Activated CD4-positive, alpha-beta memory T cell treated with anti-CD3 and anti-CD28 coated beads for 36 hours (primary cell): ENCODE results near the gene DNMBP. TPM values are rescaled to one million over a fixed set of nuclear protein-coding genes. Genes with fewer than 3 reads are reported as not detected.
"Not testable (repeated sequence)": the region's sequence is repeated elsewhere in the genome, so short reads cannot be mapped to it uniquely, and the experiment has no call there.

Source experiments
- CTCF ChIA-PET: fragments of 350-600 bp; sonication (Branson Sonifier 250); formaldehyde crosslinking; loops from one replicate; lab custom pipeline; 2021; ENCODE audit warnings: antibody characterized with exemption, inconsistent platforms; lab: Charles Lee
- POLR2A ChIA-PET: fragments of 350-600 bp; sonication (Branson Sonifier 250); formaldehyde crosslinking; loops from one replicate; lab custom pipeline; 2021; ENCODE audit warnings: antibody characterized with exemption; lab: Charles Lee
- DNase-seq: peaks from one replicate; pipeline ENCODE4 v3.0.0-alpha.2; 2020
- H3K27ac Mint-ChIP-seq: one replicate; pipeline ENCODE4 v1.8.0; 2021; ENCODE audit warnings: mixed read lengths
- H3K27me3 Mint-ChIP-seq: one replicate; pipeline ENCODE4 v1.8.0; 2021; ENCODE audit warnings: mixed read lengths
- H3K36me3 Mint-ChIP-seq: one replicate; pipeline ENCODE4 v1.8.0; 2021; ENCODE audit warnings: mixed read lengths
- H3K4me1 Mint-ChIP-seq: one replicate; pipeline ENCODE4 v1.8.0; 2021; ENCODE audit warnings: low read depth, mixed read lengths
- H3K4me3 Mint-ChIP-seq: one replicate; pipeline ENCODE4 v1.8.0; 2021; ENCODE audit warnings: mild to moderate bottlenecking, mixed read lengths
- H3K9me3 Mint-ChIP-seq: one replicate; pipeline ENCODE4 v1.8.0; 2021; ENCODE audit warnings: mixed read lengths
- intact Hi-C: fragments of 100-400 bp; cut with micrococcal nuclease; formaldehyde crosslinking; loops from one replicate; pipeline ENCODE4 v1.15.1; 2023
- total RNA-seq, 2 experiments: library from RNA; stranded (reverse); gene quantifications; one replicate each; pipeline ENCODE4 v1.2.3, GENCODE V29; 2021

Gene DNMBP
- total RNA-seq, 2 experiments from 2014 or later = 2.1 to 2.2 TPM

GRCh38 chr10:100011906-100012305, 2.2 kb upstream of the DNMBP start:
- DNase-seq, POLR2A ChIA-PET, intact Hi-C loops, H3K27me3 Mint-ChIP-seq, H3K27ac Mint-ChIP-seq, H3K9me3 Mint-ChIP-seq, H3K4me3 Mint-ChIP-seq, H3K36me3 Mint-ChIP-seq: not testable (repeated sequence)
- H3K4me1 Mint-ChIP-seq = peaks cover 28% of the 10 kb centered on the region
- CTCF ChIA-PET = interaction anchor here (1.6 to 9.8 kb wide), 2 partner anchors 34 to 166 kb away, joined by 4 to 119 read pairs; no protein-coding TSS in a partner anchor

- DNase-seq = no peak
- ChIA-PET CTCF (interaction anchor here (0.6 to 9.8 kb wide), 36 partner anchors 9 to 1542 kb away, joined by 3 to 119 read pairs (median 4); partner anchors contain the start of genes COX15 and CUTC), POLR2A (no interaction called here)
- Mint-ChIP-seq H3K4me1 (peaks cover 46% of the 10 kb centered on the region), H3K27ac (no peak overlapping the region), H3K9me3 (no peaks in the 10 kb centered on the region), H3K36me3 (no peaks in the 10 kb centered on the region), H3K4me3 (peak overlapping the region; percentile 77), H3K27me3 (peaks cover 11% of the 10 kb centered on the region)
- intact Hi-C loops = loop anchor here (5.0 to 10.0 kb wide), 2 partner anchors 162 to 175 kb away; partner anchors contain the start of gene ERLIN1
These were observed 409 bp downstream of the DNMBP start for GRCh38 chr10:100009283-100009792.

GRCh38 chr10:100008708-100009282, 952 bp downstream of the DNMBP start:
- Mint-ChIP-seq H3K4me1 (peaks cover 46% of the 10 kb centered on the region), H3K4me3 (peak overlapping the region; percentile 77), H3K27ac (no peak overlapping the region), H3K9me3 (no peaks in the 10 kb centered on the region), H3K36me3 (no peaks in the 10 kb centered on the region), H3K27me3 (peaks cover 11% of the 10 kb centered on the region)
- ChIA-PET CTCF (interaction anchor here (0.6 to 9.8 kb wide), 23 partner anchors 9 to 392 kb away, joined by 3 to 119 read pairs (median 6); partner anchors contain the start of genes COX15 and CUTC), POLR2A (no interaction called here)
- DNase-seq = no peak
- intact Hi-C loops = loop anchor here (5.0 to 10.0 kb wide), 2 partner anchors 161 to 176 kb away; partner anchors contain the start of gene ERLIN1

GRCh38 chr10:100008142-100008522, 1.6 kb downstream of the DNMBP start:
- no peaks in the 10 kb centered on the region for H3K36me3 Mint-ChIP-seq
- no peak for DNase-seq
- ChIA-PET POLR2A (no interaction called here), CTCF (interaction anchor here (1.0 to 9.8 kb wide), 6 partner anchors 13 to 276 kb away, joined by 3 to 119 read pairs (median 16); partner anchors contain the start of genes COX15 and CUTC)
- H3K27ac Mint-ChIP-seq = no peak overlapping the region
- no peaks in the 10 kb centered on the region for H3K9me3 Mint-ChIP-seq
- intact Hi-C loops = loop anchor here (5.0 to 10.0 kb wide), 2 partner anchors 161 to 177 kb away; partner anchors contain the start of gene ERLIN1
- peaks cover 11% of the 10 kb centered on the region for H3K27me3 Mint-ChIP-seq
- peak overlapping the region; percentile 77 for H3K4me3 Mint-ChIP-seq
- H3K4me1 Mint-ChIP-seq = peaks cover 46% of the 10 kb centered on the region

- H3K27ac Mint-ChIP-seq = no peak overlapping the region
- ChIA-PET POLR2A (no interaction called here), CTCF (interaction anchor here (1.0 to 9.8 kb wide), 6 partner anchors 13 to 275 kb away, joined by 3 to 119 read pairs (median 8); partner anchors contain the start of genes COX15 and CUTC)
- no peaks in the 10 kb centered on the region for H3K9me3 Mint-ChIP-seq
- no peaks in the 10 kb centered on the region for H3K36me3 Mint-ChIP-seq
- peaks cover 11% of the 10 kb centered on the region for H3K27me3 Mint-ChIP-seq
- H3K4me3 Mint-ChIP-seq = no peak overlapping the region
- no peak for DNase-seq
- peaks cover 46% of the 10 kb centered on the region for H3K4me1 Mint-ChIP-seq
- intact Hi-C loops = loop anchor here (2.0 to 10.0 kb wide), 3 partner anchors 160 to 387 kb away; partner anchors contain the start of genes ERLIN1 and SLC25A28
These were observed 2.3 kb downstream of the DNMBP start for GRCh38 chr10:100007231-100008141.

- H3K9me3 Mint-ChIP-seq = no peaks in the 10 kb centered on the region
- POLR2A ChIA-PET = interaction anchor here (0.6 to 1.3 kb wide), 3 partner anchors 11 to 136 kb away, joined by 3 to 6 read pairs (median 5); no protein-coding TSS in a partner anchor
- peaks cover 11% of the 10 kb centered on the region for H3K27me3 Mint-ChIP-seq
- CTCF ChIA-PET = interaction anchor here (0.7 to 9.8 kb wide), 4 partner anchors 12 to 161 kb away, joined by 3 to 119 read pairs (median 8); no protein-coding TSS in a partner anchor
- intact Hi-C loops = loop anchor here (1.0 to 10.0 kb wide), 5 partner anchors 12 to 386 kb away; partner anchors contain the start of genes ERLIN1 and SLC25A28
- H3K4me1 Mint-ChIP-seq = peaks cover 46% of the 10 kb centered on the region
- peak overlapping the region; percentile 29 for H3K4me3 Mint-ChIP-seq
- H3K36me3 Mint-ChIP-seq = no peaks in the 10 kb centered on the region
- H3K27ac Mint-ChIP-seq = peak overlapping the region; percentile 53
- DNase-seq = peak; percentile 12
These were observed 3.4 kb downstream of the DNMBP start for GRCh38 chr10:100006243-100006886.

DNA sequence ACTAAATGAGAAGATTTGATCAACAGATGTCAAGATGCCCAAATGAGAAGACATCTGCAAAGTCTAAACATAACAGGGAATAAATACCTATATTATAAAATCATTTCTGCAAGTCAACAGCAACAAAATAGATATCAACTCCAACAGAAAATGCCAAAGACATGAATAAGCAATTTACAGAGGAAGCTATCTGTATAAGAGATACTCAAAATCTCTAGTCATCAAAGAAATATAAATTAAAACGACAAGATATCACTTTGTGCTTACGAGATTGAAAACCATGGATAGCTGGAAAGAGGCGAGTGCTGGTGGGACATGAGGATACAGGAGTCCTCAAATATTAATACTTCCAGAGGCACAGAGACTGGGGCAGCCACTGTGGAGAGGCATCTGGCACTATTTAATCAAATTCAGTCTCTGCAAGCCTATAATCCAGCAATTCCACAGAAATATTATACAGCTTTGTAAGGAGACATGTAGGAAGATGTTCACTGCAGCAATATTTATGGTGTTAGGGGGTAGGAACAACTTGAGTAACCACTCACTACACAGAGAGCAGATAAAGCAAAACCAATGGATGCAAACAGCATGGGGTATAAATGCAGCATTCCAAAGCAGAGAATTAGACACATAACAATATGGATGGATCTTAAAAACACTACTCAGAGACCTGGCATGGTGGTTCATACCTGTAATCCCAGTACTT, 4.8 kb downstream of the DNMBP start:
- Mint-ChIP-seq H3K9me3 (no peaks in the 10 kb centered on the region), H3K27ac (no peak overlapping the region), H3K4me1 (peaks cover 39% of the 10 kb centered on the region), H3K4me3 (no peak overlapping the region), H3K36me3 (no peaks in the 10 kb centered on the region), H3K27me3 (peaks cover 6% of the 10 kb centered on the region)
- ChIA-PET POLR2A (no interaction called here), CTCF (interaction anchor here (2.8 to 9.8 kb wide), 2 partner anchors 11 to 159 kb away, joined by 13 to 119 read pairs; no protein-coding TSS in a partner anchor)
- no peak for DNase-seq
- intact Hi-C loops = loop anchor here (5.0 to 10.0 kb wide), 2 partner anchors 158 to 180 kb away; partner anchors contain the start of gene ERLIN1

DNA sequence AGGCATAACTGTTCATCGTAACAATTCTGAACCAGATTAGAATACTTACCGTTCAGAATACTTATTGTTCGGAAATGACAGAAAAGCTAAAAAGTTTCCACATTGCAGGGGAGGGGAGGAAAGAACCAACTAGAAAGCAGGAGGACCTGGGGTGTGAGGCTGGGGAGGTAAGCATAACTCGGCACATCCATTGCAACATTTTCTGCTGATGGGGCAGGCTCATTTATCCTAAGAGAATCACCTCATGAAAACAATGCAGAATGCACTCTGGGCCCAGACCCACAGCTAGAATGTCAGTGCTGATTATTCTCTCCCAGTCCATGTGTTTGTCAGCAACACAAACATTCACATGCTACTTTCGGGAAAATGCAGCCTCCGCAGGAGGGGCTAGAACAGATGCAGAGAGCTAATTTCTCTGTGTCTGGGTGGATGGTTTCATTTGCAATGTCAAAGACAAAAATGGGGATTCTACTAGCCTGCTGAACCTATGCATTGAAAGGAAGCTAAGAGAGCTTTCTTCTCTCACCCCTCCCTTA, 9.6 kb downstream of the DNMBP start:
- DNase-seq = no peak
- H3K9me3 Mint-ChIP-seq = no peaks in the 10 kb centered on the region
- POLR2A ChIA-PET = no interaction called here
- CTCF ChIA-PET = interaction anchor here (1.3 kb wide), 1 partner anchor 10 kb away, joined by 7 read pairs; the partner anchor contains the start of gene DNMBP
- H3K27me3 Mint-ChIP-seq = peaks cover 4% of the 10 kb centered on the region
- peaks cover 5% of the 10 kb centered on the region for H3K4me1 Mint-ChIP-seq
- no peak overlapping the region for H3K27ac Mint-ChIP-seq
- H3K36me3 Mint-ChIP-seq = peaks cover 2% of the 10 kb centered on the region
- no peak overlapping the region for H3K4me3 Mint-ChIP-seq
- intact Hi-C loops = loop anchor here (10.0 kb wide), 1 partner anchor 185 kb away; the partner anchor contains the start of gene ERLIN1

DNA sequence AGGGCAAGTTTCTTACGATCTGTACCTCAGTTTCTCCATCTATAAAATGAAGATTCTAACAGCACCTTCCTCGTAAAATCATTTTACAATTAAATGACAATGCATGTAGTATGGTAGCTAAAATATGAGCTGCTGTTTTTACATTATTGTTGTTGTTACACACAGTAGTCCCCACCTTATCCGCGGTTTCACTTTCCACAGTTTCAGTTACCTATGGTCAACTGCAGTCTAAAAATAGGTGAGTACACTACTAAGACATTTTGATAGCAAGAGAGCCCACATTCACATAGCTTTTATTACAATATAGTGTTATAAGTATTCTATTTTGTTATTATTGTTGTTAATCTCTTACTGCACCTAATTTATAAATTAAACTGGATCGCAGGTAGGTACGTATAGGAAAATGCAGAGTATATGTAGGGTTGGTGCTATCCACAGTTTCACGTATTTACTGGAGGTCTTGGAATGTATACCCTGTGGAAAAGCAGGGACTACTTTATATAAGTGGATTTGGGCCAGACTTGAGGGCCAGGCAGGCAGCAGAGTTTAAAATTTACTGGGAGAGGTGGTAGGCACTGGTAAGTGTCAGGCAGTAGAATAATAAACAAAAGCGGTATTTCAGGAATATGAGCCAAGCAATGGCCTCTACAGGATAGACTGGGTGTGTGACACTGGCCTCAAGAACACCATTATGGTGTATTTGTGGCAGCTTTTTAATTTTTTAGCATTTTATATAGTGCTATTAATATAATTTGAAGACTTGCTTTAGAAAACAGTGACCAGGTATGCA, 10.2 kb downstream of the DNMBP start:
- H3K4me3 Mint-ChIP-seq = no peak overlapping the region
- ChIA-PET POLR2A (no interaction called here), CTCF (interaction anchor here (1.3 to 1.9 kb wide), 2 partner anchors 10 kb away, joined by 7 read pairs; partner anchors contain the start of gene DNMBP)
- no peak overlapping the region for H3K27ac Mint-ChIP-seq
- intact Hi-C loops = loop anchor here (10.0 kb wide), 1 partner anchor 185 kb away; the partner anchor contains the start of gene ERLIN1
- H3K36me3 Mint-ChIP-seq = peaks cover 2% of the 10 kb centered on the region
- DNase-seq = no peak
- no peaks in the 10 kb centered on the region for H3K9me3 Mint-ChIP-seq
- peaks cover 5% of the 10 kb centered on the region for H3K4me1 Mint-ChIP-seq
- H3K27me3 Mint-ChIP-seq = peaks cover 2% of the 10 kb centered on the region

DNA sequence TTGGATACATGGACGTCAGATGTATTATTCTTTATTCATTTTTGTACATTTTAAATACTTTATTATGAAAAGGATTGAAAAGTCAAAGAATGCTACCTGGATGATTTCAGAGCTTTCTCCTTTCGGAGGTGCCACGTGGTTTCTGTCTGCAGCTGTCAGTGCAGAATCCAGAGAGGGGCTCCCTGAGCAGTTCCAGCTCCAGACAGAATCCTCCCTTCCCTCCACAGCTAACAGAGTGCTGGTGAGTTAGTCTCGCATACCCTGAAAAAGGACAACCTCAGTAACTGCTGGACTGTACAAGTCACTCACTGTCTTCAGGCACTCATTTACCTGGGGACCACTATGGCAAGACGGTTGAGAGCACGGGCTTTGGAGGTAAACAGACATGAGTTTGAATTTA, 10.9 kb downstream of the DNMBP start:
- Mint-ChIP-seq H3K27ac (no peak overlapping the region), H3K27me3 (peaks cover 2% of the 10 kb centered on the region), H3K4me3 (no peak overlapping the region), H3K9me3 (no peaks in the 10 kb centered on the region), H3K36me3 (peaks cover 2% of the 10 kb centered on the region), H3K4me1 (peaks cover 10% of the 10 kb centered on the region)
- ChIA-PET CTCF (interaction anchor here (1.9 kb wide), 1 partner anchor 10 kb away, joined by 7 read pairs; the partner anchor contains the start of gene DNMBP), POLR2A (no interaction called here)
- intact Hi-C loops = no loop called here
- DNase-seq = no peak
